Measurements from ENCODE around the gene MTFP1. TPM values are rescaled to one million over a fixed set of nuclear protein-coding genes. Genes with fewer than 3 reads are reported as not detected.

The MTFP1 gene
- total and polyA plus RNA-seq, 4 donors, result 6.8 to 20.2 (median 8.8) TPM

DNA sequence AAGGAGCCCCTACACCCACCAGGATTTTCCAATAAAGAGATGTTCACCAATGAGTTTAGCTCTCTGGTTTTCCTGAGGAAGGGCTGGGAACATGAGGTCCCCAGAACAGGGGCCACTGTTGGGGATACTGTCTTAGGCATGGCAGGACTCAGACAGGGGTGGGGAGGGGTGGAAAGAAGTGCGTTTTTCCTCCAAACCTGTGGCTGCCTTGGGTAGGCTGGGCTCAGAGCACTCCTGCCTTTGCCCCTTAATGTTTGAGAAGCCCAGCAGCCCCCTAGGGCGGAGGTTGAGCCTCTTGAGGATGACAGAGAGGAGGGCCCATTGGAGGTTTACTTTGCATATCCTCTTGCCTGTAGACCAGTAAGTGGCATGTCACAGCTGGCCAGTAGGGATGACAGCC lies 10.6 kb downstream of the MTFP1 start:
- peak overlapping the region; percentile 36 to 48 for H3K27ac ChIP-seq (ENCODE audit: low read depth in 1 of 2, low read length in 2 of 2)
- H3K9me3 ChIP-seq (ENCODE audit: control insufficient read depth in 4 of 4, low read length in 3 of 4), result no peaks in the 10 kb centered on the region
- no peak for DNase-seq (ENCODE audit: low spot score)
- TF ChIP-seq HNF4A (conservative IDR thresholded peaks at IDR 0.05) (no peak), YY1 (IDR thresholded peaks at IDR 0.05) (no peak), FOXA1 (IDR thresholded peaks at IDR 0.05) (no peak), TAF1 (conservative IDR thresholded peaks at IDR 0.05) (no peak), FOXA2 (IDR thresholded peaks at IDR 0.05) (no peak), SP1 (IDR thresholded peaks at IDR 0.05) (no peak), NR2F2 (IDR thresholded peaks at IDR 0.05) (no peak), JUND (IDR thresholded peaks at IDR 0.05) (no peak), RXRA (IDR thresholded peaks at IDR 0.05) (no peak)
- TF ChIP-seq, protein P1, sequence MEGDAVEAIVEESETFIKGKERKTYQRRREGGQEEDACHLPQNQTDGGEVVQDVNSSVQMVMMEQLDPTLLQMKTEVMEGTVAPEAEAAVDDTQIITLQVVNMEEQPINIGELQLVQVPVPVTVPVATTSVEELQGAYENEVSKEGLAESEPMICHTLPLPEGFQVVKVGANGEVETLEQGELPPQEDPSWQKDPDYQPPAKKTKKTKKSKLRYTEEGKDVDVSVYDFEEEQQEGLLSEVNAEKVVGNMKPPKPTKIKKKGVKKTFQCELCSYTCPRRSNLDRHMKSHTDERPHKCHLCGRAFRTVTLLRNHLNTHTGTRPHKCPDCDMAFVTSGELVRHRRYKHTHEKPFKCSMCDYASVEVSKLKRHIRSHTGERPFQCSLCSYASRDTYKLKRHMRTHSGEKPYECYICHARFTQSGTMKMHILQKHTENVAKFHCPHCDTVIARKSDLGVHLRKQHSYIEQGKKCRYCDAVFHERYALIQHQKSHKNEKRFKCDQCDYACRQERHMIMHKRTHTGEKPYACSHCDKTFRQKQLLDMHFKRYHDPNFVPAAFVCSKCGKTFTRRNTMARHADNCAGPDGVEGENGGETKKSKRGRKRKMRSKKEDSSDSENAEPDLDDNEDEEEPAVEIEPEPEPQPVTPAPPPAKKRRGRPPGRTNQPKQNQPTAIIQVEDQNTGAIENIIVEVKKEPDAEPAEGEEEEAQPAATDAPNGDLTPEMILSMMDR (IDR thresholded peaks at IDR 0.05; ENCODE audit: low read depth, low read length, missing input control), result no peak
- TF ChIP-seq, protein P2, sequence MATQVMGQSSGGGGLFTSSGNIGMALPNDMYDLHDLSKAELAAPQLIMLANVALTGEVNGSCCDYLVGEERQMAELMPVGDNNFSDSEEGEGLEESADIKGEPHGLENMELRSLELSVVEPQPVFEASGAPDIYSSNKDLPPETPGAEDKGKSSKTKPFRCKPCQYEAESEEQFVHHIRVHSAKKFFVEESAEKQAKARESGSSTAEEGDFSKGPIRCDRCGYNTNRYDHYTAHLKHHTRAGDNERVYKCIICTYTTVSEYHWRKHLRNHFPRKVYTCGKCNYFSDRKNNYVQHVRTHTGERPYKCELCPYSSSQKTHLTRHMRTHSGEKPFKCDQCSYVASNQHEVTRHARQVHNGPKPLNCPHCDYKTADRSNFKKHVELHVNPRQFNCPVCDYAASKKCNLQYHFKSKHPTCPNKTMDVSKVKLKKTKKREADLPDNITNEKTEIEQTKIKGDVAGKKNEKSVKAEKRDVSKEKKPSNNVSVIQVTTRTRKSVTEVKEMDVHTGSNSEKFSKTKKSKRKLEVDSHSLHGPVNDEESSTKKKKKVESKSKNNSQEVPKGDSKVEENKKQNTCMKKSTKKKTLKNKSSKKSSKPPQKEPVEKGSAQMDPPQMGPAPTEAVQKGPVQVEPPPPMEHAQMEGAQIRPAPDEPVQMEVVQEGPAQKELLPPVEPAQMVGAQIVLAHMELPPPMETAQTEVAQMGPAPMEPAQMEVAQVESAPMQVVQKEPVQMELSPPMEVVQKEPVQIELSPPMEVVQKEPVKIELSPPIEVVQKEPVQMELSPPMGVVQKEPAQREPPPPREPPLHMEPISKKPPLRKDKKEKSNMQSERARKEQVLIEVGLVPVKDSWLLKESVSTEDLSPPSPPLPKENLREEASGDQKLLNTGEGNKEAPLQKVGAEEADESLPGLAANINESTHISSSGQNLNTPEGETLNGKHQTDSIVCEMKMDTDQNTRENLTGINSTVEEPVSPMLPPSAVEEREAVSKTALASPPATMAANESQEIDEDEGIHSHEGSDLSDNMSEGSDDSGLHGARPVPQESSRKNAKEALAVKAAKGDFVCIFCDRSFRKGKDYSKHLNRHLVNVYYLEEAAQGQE (IDR thresholded peaks at IDR 0.05), result no peak
- TF ChIP-seq, protein P3, sequence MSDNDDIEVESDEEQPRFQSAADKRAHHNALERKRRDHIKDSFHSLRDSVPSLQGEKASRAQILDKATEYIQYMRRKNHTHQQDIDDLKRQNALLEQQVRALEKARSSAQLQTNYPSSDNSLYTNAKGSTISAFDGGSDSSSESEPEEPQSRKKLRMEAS (IDR thresholded peaks at IDR 0.05), result no peak
- no peak overlapping the region for H3K4me3 ChIP-seq (ENCODE audit: low read depth in 1 of 3, low read length in 3 of 3)
- H3K9ac ChIP-seq (ENCODE audit: low read depth in 1 of 2, low read length in 2 of 2), result no peak overlapping the region
- no peaks in the 10 kb centered on the region for H3K27me3 ChIP-seq (ENCODE audit: control insufficient read depth in 4 of 4, insufficient read depth in 4 of 4, low read length in 3 of 4)
- peaks cover 4 to 28% (median 18%) of the 10 kb centered on the region in 4 donors for H3K4me1 ChIP-seq (ENCODE audit: control insufficient read depth in 4 of 4, insufficient read depth in 4 of 4, low read length in 3 of 4)
- H3K36me3 ChIP-seq (ENCODE audit: control insufficient read depth in 4 of 4, insufficient read depth in 3 of 4, low read depth in 1 of 4, low read length in 3 of 4), result no peaks in the 10 kb centered on the region
- WGBS, result 89% methylated on average over 2 of the region's 2 CpGs

DNA sequence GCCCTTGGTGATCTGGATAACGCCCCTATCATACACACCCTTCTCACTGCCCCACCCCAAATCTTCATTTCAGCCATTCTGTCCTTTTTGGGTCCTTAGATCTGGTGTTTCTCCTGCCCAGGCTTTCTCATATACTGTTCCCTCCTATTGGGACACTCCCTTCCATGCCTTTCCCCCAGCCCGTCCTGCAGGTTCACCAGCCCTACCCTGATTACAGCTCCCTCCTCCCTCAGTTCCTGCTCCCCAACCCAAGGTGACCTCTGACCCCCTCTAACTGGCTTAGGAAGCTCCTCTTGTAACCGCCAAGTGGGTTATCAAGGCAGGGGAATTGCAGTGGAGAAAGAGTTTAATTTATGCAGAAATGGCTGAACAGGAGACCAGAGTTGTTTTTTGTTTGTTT lies 13.0 kb downstream of the MTFP1 start:
- no peak for DNase-seq (ENCODE audit: low spot score)
- no peak overlapping the region for H3K9ac ChIP-seq (ENCODE audit: low read depth in 1 of 2, low read length in 2 of 2)
- no peaks in the 10 kb centered on the region for H3K9me3 ChIP-seq (ENCODE audit: control insufficient read depth in 4 of 4, low read length in 3 of 4)
- H3K4me1 ChIP-seq (ENCODE audit: control insufficient read depth in 4 of 4, insufficient read depth in 4 of 4, low read length in 3 of 4), result peaks cover 0 to 10% (median under 1%) of the 10 kb centered on the region in 4 donors
- no peak overlapping the region for H3K4me3 ChIP-seq (ENCODE audit: low read depth in 1 of 3, low read length in 3 of 3)
- no peaks in the 10 kb centered on the region for H3K27me3 ChIP-seq (ENCODE audit: control insufficient read depth in 4 of 4, insufficient read depth in 4 of 4, low read length in 3 of 4)
- H3K27ac ChIP-seq (ENCODE audit: low read depth in 1 of 2, low read length in 2 of 2), result no peak overlapping the region
- TF ChIP-seq, protein P4, sequence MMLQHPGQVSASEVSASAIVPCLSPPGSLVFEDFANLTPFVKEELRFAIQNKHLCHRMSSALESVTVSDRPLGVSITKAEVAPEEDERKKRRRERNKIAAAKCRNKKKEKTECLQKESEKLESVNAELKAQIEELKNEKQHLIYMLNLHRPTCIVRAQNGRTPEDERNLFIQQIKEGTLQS (IDR thresholded peaks at IDR 0.05), result no peak
- TF ChIP-seq, protein P5, sequence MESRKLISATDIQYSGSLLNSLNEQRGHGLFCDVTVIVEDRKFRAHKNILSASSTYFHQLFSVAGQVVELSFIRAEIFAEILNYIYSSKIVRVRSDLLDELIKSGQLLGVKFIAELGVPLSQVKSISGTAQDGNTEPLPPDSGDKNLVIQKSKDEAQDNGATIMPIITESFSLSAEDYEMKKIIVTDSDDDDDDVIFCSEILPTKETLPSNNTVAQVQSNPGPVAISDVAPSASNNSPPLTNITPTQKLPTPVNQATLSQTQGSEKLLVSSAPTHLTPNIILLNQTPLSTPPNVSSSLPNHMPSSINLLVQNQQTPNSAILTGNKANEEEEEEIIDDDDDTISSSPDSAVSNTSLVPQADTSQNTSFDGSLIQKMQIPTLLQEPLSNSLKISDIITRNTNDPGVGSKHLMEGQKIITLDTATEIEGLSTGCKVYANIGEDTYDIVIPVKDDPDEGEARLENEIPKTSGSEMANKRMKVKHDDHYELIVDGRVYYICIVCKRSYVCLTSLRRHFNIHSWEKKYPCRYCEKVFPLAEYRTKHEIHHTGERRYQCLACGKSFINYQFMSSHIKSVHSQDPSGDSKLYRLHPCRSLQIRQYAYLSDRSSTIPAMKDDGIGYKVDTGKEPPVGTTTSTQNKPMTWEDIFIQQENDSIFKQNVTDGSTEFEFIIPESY (IDR thresholded peaks at IDR 0.05), result no peak
- no peaks in the 10 kb centered on the region for H3K36me3 ChIP-seq (ENCODE audit: control insufficient read depth in 4 of 4, insufficient read depth in 3 of 4, low read depth in 1 of 4, low read length in 3 of 4)
- WGBS, result 84% methylated on average over 3 of the region's 3 CpGs

Data from liver (tissue), 9 donors.